ENCODE measurements around the gene TBC1D20.

The TBC1D20 gene

GRCh38 chr20:437787-438486 lies 24.4 kb downstream of the TBC1D20 start:
- H3K27me3 ChIP-seq, result no peaks in the 10 kb centered on the region
- no peak overlapping the region for H3K4me3 ChIP-seq (ENCODE audit: low read depth, low read length)
- TF ChIP-seq, protein P1, sequence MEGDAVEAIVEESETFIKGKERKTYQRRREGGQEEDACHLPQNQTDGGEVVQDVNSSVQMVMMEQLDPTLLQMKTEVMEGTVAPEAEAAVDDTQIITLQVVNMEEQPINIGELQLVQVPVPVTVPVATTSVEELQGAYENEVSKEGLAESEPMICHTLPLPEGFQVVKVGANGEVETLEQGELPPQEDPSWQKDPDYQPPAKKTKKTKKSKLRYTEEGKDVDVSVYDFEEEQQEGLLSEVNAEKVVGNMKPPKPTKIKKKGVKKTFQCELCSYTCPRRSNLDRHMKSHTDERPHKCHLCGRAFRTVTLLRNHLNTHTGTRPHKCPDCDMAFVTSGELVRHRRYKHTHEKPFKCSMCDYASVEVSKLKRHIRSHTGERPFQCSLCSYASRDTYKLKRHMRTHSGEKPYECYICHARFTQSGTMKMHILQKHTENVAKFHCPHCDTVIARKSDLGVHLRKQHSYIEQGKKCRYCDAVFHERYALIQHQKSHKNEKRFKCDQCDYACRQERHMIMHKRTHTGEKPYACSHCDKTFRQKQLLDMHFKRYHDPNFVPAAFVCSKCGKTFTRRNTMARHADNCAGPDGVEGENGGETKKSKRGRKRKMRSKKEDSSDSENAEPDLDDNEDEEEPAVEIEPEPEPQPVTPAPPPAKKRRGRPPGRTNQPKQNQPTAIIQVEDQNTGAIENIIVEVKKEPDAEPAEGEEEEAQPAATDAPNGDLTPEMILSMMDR (IDR thresholded peaks at IDR 0.05; ENCODE audit: low read depth, low read length), result no peak
- no peak for DNase-seq
- peaks cover 14% of the 10 kb centered on the region for H3K36me3 ChIP-seq
- H3K9me3 ChIP-seq, result no peaks in the 10 kb centered on the region
- no peaks in the 10 kb centered on the region for H3K4me1 ChIP-seq

GRCh38 chr20:436476-436875 lies 25.9 kb downstream of the TBC1D20 start:
- DNase-seq, result no peak
- H3K27me3 ChIP-seq, result no peaks in the 10 kb centered on the region

DNA sequence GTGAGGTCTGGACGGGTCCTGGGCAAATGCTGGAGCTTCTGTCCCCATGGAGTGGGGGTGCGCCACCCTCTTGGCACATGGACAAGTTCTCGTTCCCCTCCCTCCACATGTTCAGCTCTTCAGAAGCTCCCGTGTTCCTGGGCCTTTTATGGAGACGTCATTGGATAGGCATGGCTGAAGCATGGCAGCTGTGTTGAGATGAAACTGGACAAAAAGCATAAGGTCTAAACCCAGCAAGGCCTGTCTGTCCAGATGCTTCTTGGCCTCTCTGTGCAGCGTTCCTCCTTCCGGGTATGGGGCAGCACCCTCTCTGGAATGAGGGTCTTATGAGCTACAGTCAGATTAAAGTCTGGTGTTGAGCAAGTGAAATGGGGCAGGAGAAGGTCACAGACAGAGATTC lies 26.8 kb downstream of the TBC1D20 start:
- Histone ChIP-seq H3K36me3 (peaks cover 10% of the 10 kb centered on the region; the same call in 1 of the 2 replicates), H3K4me3 (ENCODE audit: low read depth, low read length) (no peak overlapping the region), H3K4me1 (no peaks in the 10 kb centered on the region), H3K27me3 (no peaks in the 10 kb centered on the region), H3K9me3 (no peaks in the 10 kb centered on the region)
- no peak for DNase-seq
- TF ChIP-seq, protein P1 (IDR thresholded peaks at IDR 0.05; ENCODE audit: low read depth, low read length), result no peak

More at GRCh38 chr20:436476-436875, 25.9 kb downstream of the TBC1D20 start:
- TF ChIP-seq, protein P1 (IDR thresholded peaks at IDR 0.05; ENCODE audit: low read depth, low read length), result no peak
- no peaks in the 10 kb centered on the region for H3K4me1 ChIP-seq
- H3K4me3 ChIP-seq (ENCODE audit: low read depth, low read length), result no peak overlapping the region
- no peaks in the 10 kb centered on the region for H3K9me3 ChIP-seq
- peaks cover 14% of the 10 kb centered on the region for H3K36me3 ChIP-seq

DNA sequence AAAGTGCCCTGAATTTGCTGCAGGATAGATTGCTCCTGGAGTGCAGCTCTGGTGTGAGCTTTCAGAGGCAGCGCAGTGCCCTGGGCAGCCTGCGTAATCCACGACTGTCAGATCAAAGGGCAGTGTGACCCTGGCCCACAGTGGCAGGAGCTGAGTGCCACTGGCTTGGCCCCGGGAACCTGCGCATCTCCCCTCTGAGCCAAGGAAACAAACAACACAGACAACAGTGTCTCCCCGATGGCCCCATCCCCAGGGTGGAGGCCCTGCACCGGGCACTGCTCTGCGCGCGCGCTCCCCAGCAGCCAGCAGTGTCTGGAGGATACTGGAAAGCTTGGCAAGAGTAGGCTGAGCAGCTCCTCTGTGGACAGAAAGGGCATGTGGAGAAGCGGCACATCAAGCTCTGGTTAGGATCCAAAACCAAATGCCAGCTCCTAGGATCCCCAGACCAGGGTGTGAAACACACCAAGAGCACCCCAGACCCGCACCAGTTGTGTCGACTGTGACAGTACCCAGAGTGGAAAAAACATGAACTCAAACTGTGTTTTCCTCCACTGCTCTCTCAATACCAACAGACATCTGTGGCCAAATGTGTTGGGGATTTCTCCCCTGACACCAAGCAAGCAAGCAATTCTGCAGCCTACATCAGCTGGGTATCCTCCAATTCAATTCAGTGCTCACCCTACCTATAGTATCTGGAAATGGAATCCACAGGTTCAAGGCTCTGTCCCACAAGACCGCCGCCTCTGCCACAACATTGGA lies 27.5 kb downstream of the TBC1D20 start:
- TF ChIP-seq, protein P1 (IDR thresholded peaks at IDR 0.05; ENCODE audit: low read depth, low read length), result no peak
- H3K4me1 ChIP-seq, result no peaks in the 10 kb centered on the region
- no peak overlapping the region for H3K4me3 ChIP-seq (ENCODE audit: low read depth, low read length)
- peaks cover 3% of the 10 kb centered on the region; the same call in 1 of the 2 replicates for H3K36me3 ChIP-seq
- H3K9me3 ChIP-seq, result no peaks in the 10 kb centered on the region
- no peak for DNase-seq
- H3K27me3 ChIP-seq, result no peaks in the 10 kb centered on the region

DNA sequence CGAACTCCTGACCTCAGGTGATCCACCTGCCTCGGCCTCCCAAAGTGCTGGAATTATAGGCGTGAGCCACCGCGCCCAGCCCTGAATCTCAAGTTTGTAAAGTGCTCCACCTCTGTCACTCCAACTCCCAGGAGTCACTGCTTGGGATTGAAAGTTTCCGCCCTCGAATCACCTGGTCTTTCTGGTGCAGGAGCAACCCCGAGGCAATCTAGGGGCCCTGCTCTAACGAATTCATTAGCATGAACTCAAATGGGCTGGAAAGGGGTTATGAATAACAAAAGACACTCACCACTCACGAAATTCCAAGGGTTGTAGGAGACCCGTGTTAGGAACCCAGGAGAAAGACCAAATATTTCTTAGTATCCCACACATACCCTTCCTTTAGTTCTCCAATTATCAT lies 28.1 kb downstream of the TBC1D20 start:
- Histone ChIP-seq H3K27me3 (no peaks in the 10 kb centered on the region), H3K36me3 (peaks cover 2% of the 10 kb centered on the region; the same call in 1 of the 2 replicates), H3K4me3 (ENCODE audit: low read depth, low read length) (no peak overlapping the region), H3K9me3 (no peaks in the 10 kb centered on the region), H3K4me1 (no peaks in the 10 kb centered on the region)
- no peak for DNase-seq
- TF ChIP-seq, protein P1 (IDR thresholded peaks at IDR 0.05; ENCODE audit: low read depth, low read length), result no peak

All from BE2C (cell line).